Neural progenitor cell (in vitro differentiated cells): ENCODE data around the gene COL4A2. TPM values are rescaled to one million over a fixed set of nuclear protein-coding genes. Genes with fewer than 3 reads are reported as not detected.

Experiments
- DNase-seq: peaks from one replicate; pipeline ENCODE4 v3.0.0-alpha.2; 2016; ENCODE audit warnings: low spot score
- H2AFZ ChIP-seq: fragments of 200-600 bp; sonication (generic); replicated peaks from 2 replicates; pipeline ENCODE4 v1.6.1; 2016; ENCODE audit warnings: antibody characterized with exemption
- H3F3A ChIP-seq: fragments of 200-600 bp; sonication (generic); 2 replicates; pipeline ENCODE4 v1.6.1; 2016; ENCODE audit warnings: antibody characterized with exemption, low read depth
- H3K27ac ChIP-seq: fragments of 200-600 bp; sonication (generic); 2 replicates; pipeline ENCODE4 v1.5.1; 2016; ENCODE audit warnings: mild to moderate bottlenecking
- H3K27me3 ChIP-seq: fragments of 200-600 bp; sonication (generic); 2 replicates; pipeline ENCODE4 v1.6.1; 2016; ENCODE audit warnings: mild to moderate bottlenecking, moderate library complexity
- H3K36me3 ChIP-seq: fragments of 200-600 bp; sonication (generic); 2 replicates; pipeline ENCODE4 v1.5.1; 2016
- H3K4me1 ChIP-seq: fragments of 200-600 bp; sonication (generic); 2 replicates; pipeline ENCODE4 v1.6.1; 2016; ENCODE audit warnings: mixed run types
- H3K4me2 ChIP-seq: fragments of 200-600 bp; sonication (generic); 2 replicates; pipeline ENCODE4 v1.6.1; 2016
- H3K4me3 ChIP-seq: fragments of 200-600 bp; sonication (generic); 2 replicates; pipeline ENCODE4 v1.5.1; 2016
- H3K79me2 ChIP-seq: fragments of 200-600 bp; sonication (generic); 2 replicates; pipeline ENCODE4 v1.6.1; 2016; ENCODE audit warnings: low read depth
- H3K9ac ChIP-seq: fragments of 200-600 bp; sonication (generic); 2 replicates; pipeline ENCODE4 v1.6.1; 2016
- H3K9me3 ChIP-seq: fragments of 200-600 bp; sonication (generic); 2 replicates; pipeline ENCODE4 v1.5.1; 2016; ENCODE audit warnings: low read depth
- H4K20me1 ChIP-seq: fragments of 200-600 bp; sonication (generic); 2 replicates; pipeline ENCODE4 v1.6.1; 2016; ENCODE audit warnings: low read depth
- H3K27ac Mint-ChIP-seq: 3 replicates; pipeline ENCODE4 v1.8.0; 2021; ENCODE audit warnings: mixed read lengths
- H3K27me3 Mint-ChIP-seq: 2 replicates; pipeline ENCODE4 v1.8.0; 2022; ENCODE audit warnings: low read depth, mild to moderate bottlenecking, inconsistent platforms, moderate library complexity, mixed read lengths; ENCODE audit not compliant: insufficient read depth
- H3K36me3 Mint-ChIP-seq: 3 replicates; pipeline ENCODE4 v1.8.0; 2021; ENCODE audit warnings: mixed read lengths
- H3K4me1 Mint-ChIP-seq: 3 replicates; pipeline ENCODE4 v1.8.0; 2021; ENCODE audit warnings: mixed read lengths
- H3K4me3 Mint-ChIP-seq: 3 replicates; pipeline ENCODE4 v1.8.0; 2021; ENCODE audit warnings: mild to moderate bottlenecking, moderate library complexity, mixed read lengths
- H3K9me3 Mint-ChIP-seq: 3 replicates; pipeline ENCODE4 v1.8.0; 2020; ENCODE audit warnings: mixed read lengths
- EZH2 ChIP-seq: fragments of 200-600 bp; sonication (generic); IDR thresholded peaks from 2 replicates; pipeline ENCODE4 v1.6.1; 2017; ENCODE audit warnings: antibody characterized with exemption, mild to moderate bottlenecking, moderate library complexity
- EZH2phosphoT487 ChIP-seq: fragments of 200-600 bp; sonication (generic); IDR thresholded peaks from 2 replicates; pipeline ENCODE4 v1.6.1; 2017; ENCODE audit warnings: antibody characterized with exemption
- total RNA-seq: library from RNA; depleted of rRNA; stranded (reverse); fragments of >200 nt; gene quantifications from 2 replicates; pipeline ENCODE4 v1.2.3, GENCODE V29; 2015; ENCODE audit warnings: low replicate concordance
- TF ChIP-seq, protein P1 (sequence below): fragments of 200-600 bp; sonication (generic); IDR thresholded peaks from 2 replicates; pipeline ENCODE4 v1.5.1; 2017; ENCODE audit warnings: antibody characterized with exemption, mild to moderate bottlenecking

COL4A2 gene
- total RNA-seq, 1 donor from 2014 or later: 73.6 TPM

DNA sequence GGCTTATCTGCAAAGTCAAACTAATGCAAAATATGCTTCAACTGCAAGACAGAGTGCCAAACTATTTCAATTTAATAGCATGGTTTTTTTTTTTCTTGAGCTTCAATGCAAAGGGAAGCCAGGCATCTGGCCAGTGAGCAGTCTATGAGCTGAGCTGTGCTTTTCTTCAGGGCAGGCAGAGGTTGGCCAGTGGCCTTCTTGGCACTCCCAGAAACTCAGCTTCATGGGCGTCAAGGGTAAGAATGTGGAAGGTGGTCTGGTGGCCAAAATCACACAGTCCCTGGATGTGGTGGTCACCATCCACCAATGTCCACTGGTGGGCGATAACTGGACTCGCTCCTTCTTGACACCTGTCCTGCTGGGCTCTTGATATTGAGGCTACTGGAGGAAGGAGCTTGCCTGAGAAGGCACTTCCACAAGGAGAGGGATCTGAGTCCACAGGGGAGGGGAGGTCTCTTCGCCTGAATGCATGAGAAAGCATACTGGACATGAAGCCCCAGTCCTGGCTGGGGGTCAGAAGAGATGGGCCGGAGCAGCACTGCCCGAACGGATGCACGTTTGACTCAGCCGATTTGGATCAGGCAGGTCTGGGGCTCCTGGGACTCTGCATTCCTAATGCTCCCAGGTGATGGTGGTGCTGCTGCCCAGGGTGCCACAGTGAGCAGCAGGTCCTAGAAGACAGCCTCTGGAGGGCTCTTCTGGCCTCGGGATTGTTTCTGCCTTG, 17.1 kb downstream of the COL4A2 start:
- Mint-ChIP-seq H3K27ac (no peak overlapping the region), H3K4me1 (peaks cover 23% of the 10 kb centered on the region), H3K4me3 (no peak overlapping the region), H3K27me3 (peaks cover under 1% of the 10 kb centered on the region), H3K36me3 (peaks cover 55% of the 10 kb centered on the region), H3K9me3 (peaks cover 32% of the 10 kb centered on the region)
- DNase-seq: no peak
- peaks cover 5% of the 10 kb centered on the region for H4K20me1 ChIP-seq
- TF ChIP-seq EZH2phosphoT487: no peak
- no peak for TF ChIP-seq EZH2
- TF ChIP-seq, protein P1, sequence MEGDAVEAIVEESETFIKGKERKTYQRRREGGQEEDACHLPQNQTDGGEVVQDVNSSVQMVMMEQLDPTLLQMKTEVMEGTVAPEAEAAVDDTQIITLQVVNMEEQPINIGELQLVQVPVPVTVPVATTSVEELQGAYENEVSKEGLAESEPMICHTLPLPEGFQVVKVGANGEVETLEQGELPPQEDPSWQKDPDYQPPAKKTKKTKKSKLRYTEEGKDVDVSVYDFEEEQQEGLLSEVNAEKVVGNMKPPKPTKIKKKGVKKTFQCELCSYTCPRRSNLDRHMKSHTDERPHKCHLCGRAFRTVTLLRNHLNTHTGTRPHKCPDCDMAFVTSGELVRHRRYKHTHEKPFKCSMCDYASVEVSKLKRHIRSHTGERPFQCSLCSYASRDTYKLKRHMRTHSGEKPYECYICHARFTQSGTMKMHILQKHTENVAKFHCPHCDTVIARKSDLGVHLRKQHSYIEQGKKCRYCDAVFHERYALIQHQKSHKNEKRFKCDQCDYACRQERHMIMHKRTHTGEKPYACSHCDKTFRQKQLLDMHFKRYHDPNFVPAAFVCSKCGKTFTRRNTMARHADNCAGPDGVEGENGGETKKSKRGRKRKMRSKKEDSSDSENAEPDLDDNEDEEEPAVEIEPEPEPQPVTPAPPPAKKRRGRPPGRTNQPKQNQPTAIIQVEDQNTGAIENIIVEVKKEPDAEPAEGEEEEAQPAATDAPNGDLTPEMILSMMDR: no peak
- H3K4me3 ChIP-seq: no peak overlapping the region
- no peak overlapping the region for H3K27ac ChIP-seq
- no peaks in the 10 kb centered on the region for H3K9me3 ChIP-seq
- H3K4me1 ChIP-seq: peaks cover 31% of the 10 kb centered on the region
- H3K79me2 ChIP-seq: peaks cover 90% of the 10 kb centered on the region
- no peak overlapping the region for H3K9ac ChIP-seq
- peaks cover 3% of the 10 kb centered on the region for H3F3A ChIP-seq
- no peaks in the 10 kb centered on the region for H3K27me3 ChIP-seq
- no peaks in the 10 kb centered on the region for H3K36me3 ChIP-seq
- H2AFZ ChIP-seq: no peak overlapping the region
- H3K4me2 ChIP-seq: no peak overlapping the region

DNA sequence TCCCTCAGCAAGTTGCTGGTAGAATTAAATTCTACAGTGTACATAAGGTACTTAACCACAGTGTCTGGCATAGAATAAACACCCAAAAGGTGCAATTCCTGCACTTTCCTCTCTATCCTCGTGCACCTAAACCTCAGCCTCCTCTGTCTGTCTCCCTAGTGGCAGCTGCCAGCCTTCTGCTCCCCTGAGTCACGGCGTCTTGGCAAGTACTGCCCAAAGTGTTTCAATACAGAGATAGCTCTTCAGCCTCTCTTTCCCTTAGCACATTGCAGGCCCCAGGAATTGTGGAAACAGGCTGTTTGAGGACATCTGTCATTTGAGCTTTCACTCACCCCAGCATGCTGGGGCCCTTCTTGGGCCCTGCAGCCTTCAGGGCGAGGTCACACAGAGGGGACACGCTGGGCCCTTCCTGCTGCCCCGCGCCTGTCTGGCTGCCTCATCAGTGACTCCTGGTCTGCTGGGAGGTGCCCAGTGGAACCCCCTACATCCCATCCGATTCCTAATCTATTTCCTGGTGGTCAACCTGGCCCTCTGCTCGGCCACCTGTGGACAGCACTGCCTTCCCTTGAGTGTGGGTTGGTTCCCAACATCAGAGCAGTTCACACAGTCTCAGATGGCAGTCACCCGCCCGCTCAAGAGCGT, 19.3 kb downstream of the COL4A2 start:
- H3K36me3 ChIP-seq: no peaks in the 10 kb centered on the region
- Mint-ChIP-seq H3K27ac (peak overlapping the region; percentile 55), H3K4me1 (peaks cover 20% of the 10 kb centered on the region), H3K36me3 (peaks cover 69% of the 10 kb centered on the region), H3K27me3 (peaks cover 2% of the 10 kb centered on the region), H3K9me3 (peaks cover 50% of the 10 kb centered on the region), H3K4me3 (no peak overlapping the region)
- peak overlapping the region; percentile 75 for H3K27ac ChIP-seq
- peaks cover 81% of the 10 kb centered on the region for H3K79me2 ChIP-seq
- H3F3A ChIP-seq: peaks cover 21% of the 10 kb centered on the region
- H3K4me2 ChIP-seq: peak overlapping the region; percentile 83
- TF ChIP-seq EZH2phosphoT487: no peak
- no peak for TF ChIP-seq EZH2
- TF ChIP-seq, protein P1: no peak
- peaks cover 47% of the 10 kb centered on the region for H3K4me1 ChIP-seq
- H2AFZ ChIP-seq: no peak overlapping the region
- H3K27me3 ChIP-seq: no peaks in the 10 kb centered on the region
- H3K9ac ChIP-seq: no peak overlapping the region
- no peaks in the 10 kb centered on the region for H3K9me3 ChIP-seq
- no peak for DNase-seq
- H4K20me1 ChIP-seq: no peaks in the 10 kb centered on the region
- H3K4me3 ChIP-seq: no peak overlapping the region

DNA sequence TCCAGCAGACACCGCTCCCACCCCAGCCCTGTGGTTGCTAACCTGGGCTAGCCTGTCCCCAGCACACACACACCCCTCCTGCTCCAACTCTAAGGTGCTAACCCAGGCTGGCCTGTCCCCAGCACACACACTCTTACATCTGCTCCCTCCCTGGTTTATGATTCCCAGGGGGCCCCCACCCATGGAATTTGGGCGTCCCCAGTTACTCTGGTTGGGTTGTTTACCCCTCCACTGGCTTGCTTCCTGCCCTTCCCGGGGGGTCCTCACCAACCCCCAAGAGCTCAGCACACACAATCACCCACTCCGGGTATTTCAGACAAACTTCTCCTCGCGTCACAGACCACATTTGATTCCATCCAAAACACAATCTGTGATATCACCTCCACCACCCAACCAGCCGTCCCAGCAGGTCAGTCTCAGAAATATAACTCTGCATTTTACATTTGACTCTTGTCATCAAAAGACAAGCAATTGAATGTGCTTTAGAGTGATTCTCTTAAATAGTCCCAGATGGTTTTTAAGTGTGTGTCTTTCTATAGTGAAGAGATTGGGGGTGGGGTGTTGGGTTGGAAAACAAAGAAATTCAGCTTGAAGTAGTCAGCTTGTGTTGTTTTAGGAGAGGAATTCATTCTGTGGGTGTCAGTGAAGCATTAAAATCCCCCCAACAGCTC, 20.1 kb downstream of the COL4A2 start:
- H3K4me1 Mint-ChIP-seq: peaks cover 20% of the 10 kb centered on the region
- H3K4me3 Mint-ChIP-seq: peak overlapping the region; percentile 41
- peaks cover 2% of the 10 kb centered on the region for H3K27me3 Mint-ChIP-seq
- no peak for TF ChIP-seq EZH2
- peak overlapping the region; percentile 69 for H3K27ac Mint-ChIP-seq
- DNase-seq: peak; percentile 43
- H3K9me3 Mint-ChIP-seq: peaks cover 48% of the 10 kb centered on the region
- H3F3A ChIP-seq: peaks cover 21% of the 10 kb centered on the region
- H3K4me3 ChIP-seq: peak overlapping the region; percentile 18
- H3K4me1 ChIP-seq: peaks cover 48% of the 10 kb centered on the region
- peak overlapping the region; percentile 75 for H3K27ac ChIP-seq
- H3K36me3 Mint-ChIP-seq: peaks cover 67% of the 10 kb centered on the region
- H4K20me1 ChIP-seq: no peaks in the 10 kb centered on the region
- no peaks in the 10 kb centered on the region for H3K9me3 ChIP-seq
- H3K36me3 ChIP-seq: no peaks in the 10 kb centered on the region
- no peak overlapping the region for H3K9ac ChIP-seq
- H2AFZ ChIP-seq: no peak overlapping the region
- H3K79me2 ChIP-seq: peaks cover 81% of the 10 kb centered on the region
- H3K27me3 ChIP-seq: no peaks in the 10 kb centered on the region
- H3K4me2 ChIP-seq: peak overlapping the region; percentile 83
